ENCODE results near the gene MPZL2.

The MPZL2 gene

GRCh38 chr11:118230088-118230487 lies 34.0 kb downstream of the MPZL2 start:
- DNase-seq: no peak
- no peak for ATAC-seq (ENCODE audit: insufficient read depth, low read depth)
- Histone ChIP-seq H4K20me1 (ENCODE audit: insufficient read depth, low read length) (no peaks in the 10 kb centered on the region), H3K4me2 (ENCODE audit: insufficient read depth, low read length) (no peak overlapping the region), H3K9me3 (ENCODE audit: insufficient read depth, low read length, severe bottlenecking) (no peaks in the 10 kb centered on the region), H3K36me3 (ENCODE audit: insufficient read depth, low read length) (no peaks in the 10 kb centered on the region), H3K79me2 (ENCODE audit: insufficient read depth, low read length) (no peaks in the 10 kb centered on the region), H3K27ac (ENCODE audit: low read length) (no peak overlapping the region), H3K27me3 (ENCODE audit: insufficient read depth, low read length, poor library complexity) (no peaks in the 10 kb centered on the region), H3K4me1 (ENCODE audit: insufficient read depth, low read length) (peaks cover 5% of the 10 kb centered on the region), H2AFZ (ENCODE audit: low read depth, low read length) (no peak overlapping the region), H3K9ac (ENCODE audit: low read depth, low read length) (no peak overlapping the region), H3K4me3 (ENCODE audit: low read depth in 1 of 2, low read length in 2 of 2) (no peak overlapping the region)
- TF ChIP-seq EZH2 (IDR thresholded peaks at IDR 0.05; ENCODE audit: borderline replicate concordance, low read depth, low read length, severe bottlenecking) (no peak), CTCF (IDR thresholded peaks at IDR 0.05; ENCODE audit: borderline replicate concordance, extremely low read depth, low read length, poor library complexity, severe bottlenecking) (no peak)

DNA sequence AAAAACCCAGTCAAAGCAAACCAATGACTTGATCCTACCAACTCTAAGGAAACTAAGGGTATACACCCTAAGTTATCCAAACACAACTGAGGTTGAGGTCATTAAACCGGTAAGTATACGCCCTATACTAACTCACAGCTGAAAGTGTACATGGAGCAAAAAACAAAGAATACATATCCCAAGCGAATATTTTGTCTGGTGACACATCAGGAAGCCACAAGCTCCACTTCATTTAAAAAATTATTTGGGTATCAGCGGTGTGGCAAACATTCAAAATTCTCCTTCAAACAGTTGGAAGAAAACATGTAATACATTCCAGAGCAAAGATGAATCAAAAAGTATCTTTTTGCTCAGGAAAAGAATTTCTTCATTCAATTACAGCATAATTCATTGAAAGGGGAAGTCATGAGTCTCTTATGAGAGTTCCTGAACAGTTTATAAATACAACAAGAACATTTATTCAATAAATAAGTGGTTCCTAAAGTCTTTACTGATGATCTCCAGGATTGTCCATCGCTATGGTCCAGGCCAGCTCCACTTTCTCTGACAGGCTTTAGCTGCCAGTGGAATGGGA lies 34.7 kb downstream of the MPZL2 start:
- DNase-seq: no peak
- Histone ChIP-seq H3K4me3 (ENCODE audit: low read depth in 1 of 2, low read length in 2 of 2) (no peak overlapping the region), H3K27ac (ENCODE audit: low read length) (no peak overlapping the region), H3K9me3 (ENCODE audit: insufficient read depth, low read length, severe bottlenecking) (no peaks in the 10 kb centered on the region), H3K79me2 (ENCODE audit: insufficient read depth, low read length) (no peaks in the 10 kb centered on the region), H3K4me2 (ENCODE audit: insufficient read depth, low read length) (no peak overlapping the region), H4K20me1 (ENCODE audit: insufficient read depth, low read length) (no peaks in the 10 kb centered on the region), H3K4me1 (ENCODE audit: insufficient read depth, low read length) (peaks cover 12% of the 10 kb centered on the region), H2AFZ (ENCODE audit: low read depth, low read length) (no peak overlapping the region), H3K36me3 (ENCODE audit: insufficient read depth, low read length) (no peaks in the 10 kb centered on the region), H3K9ac (ENCODE audit: low read depth, low read length) (no peak overlapping the region), H3K27me3 (ENCODE audit: insufficient read depth, low read length, poor library complexity) (no peaks in the 10 kb centered on the region)
- TF ChIP-seq EZH2 (IDR thresholded peaks at IDR 0.05; ENCODE audit: borderline replicate concordance, low read depth, low read length, severe bottlenecking) (no peak), CTCF (IDR thresholded peaks at IDR 0.05; ENCODE audit: borderline replicate concordance, extremely low read depth, low read length, poor library complexity, severe bottlenecking) (no peak)
- no peak for ATAC-seq (ENCODE audit: insufficient read depth, low read depth)

- Histone ChIP-seq H3K79me2 (ENCODE audit: insufficient read depth, low read length) (no peaks in the 10 kb centered on the region), H3K36me3 (ENCODE audit: insufficient read depth, low read length) (no peaks in the 10 kb centered on the region), H2AFZ (ENCODE audit: low read depth, low read length) (no peak overlapping the region), H3K9me3 (ENCODE audit: insufficient read depth, low read length, severe bottlenecking) (no peaks in the 10 kb centered on the region), H3K27me3 (ENCODE audit: insufficient read depth, low read length, poor library complexity) (no peaks in the 10 kb centered on the region), H3K4me1 (ENCODE audit: insufficient read depth, low read length) (peaks cover 25% of the 10 kb centered on the region), H4K20me1 (ENCODE audit: insufficient read depth, low read length) (no peaks in the 10 kb centered on the region), H3K4me3 (ENCODE audit: low read depth in 1 of 2, low read length in 2 of 2) (no peak overlapping the region), H3K27ac (ENCODE audit: low read length) (no peak overlapping the region), H3K9ac (ENCODE audit: low read depth, low read length) (no peak overlapping the region), H3K4me2 (ENCODE audit: insufficient read depth, low read length) (no peak overlapping the region)
- ATAC-seq (ENCODE audit: insufficient read depth, low read depth) (no peak), DNase-seq (no peak)
- no peak for TF ChIP-seq CTCF (IDR thresholded peaks at IDR 0.05; ENCODE audit: borderline replicate concordance, extremely low read depth, low read length, poor library complexity, severe bottlenecking)
- TF ChIP-seq EZH2 (IDR thresholded peaks at IDR 0.05; ENCODE audit: borderline replicate concordance, low read depth, low read length, severe bottlenecking): no peak
Observed at GRCh38 chr11:118227865-118228785, 36.0 kb downstream of the MPZL2 start.

Data from DND-41 (cell line).